Motor neuron (in vitro differentiated cells): ENCODE results near the gene ACOT8. TPM values are rescaled to one million over a fixed set of nuclear protein-coding genes. Genes with fewer than 3 reads are reported as not detected.

Experiments used
- ATAC-seq, 8 experiments: fragments of 200-7000 bp; cut with Tn5 transposase; replicated peaks in 6 of 8; 2 replicates each; pipeline ENCODE4 v1.8.0; 2021; ENCODE audit warnings: mild to moderate bottlenecking in 8 of 8, moderate library complexity in 8 of 8
- H3K27ac ChIP-seq, 2 donors: fragments of 250-450 bp; sonication (Bioruptor Pico); 2 replicates each; pipeline ENCODE4 v1.9.0; 2021; ENCODE audit warnings: antibody characterized with exemption in 2 of 2, mild to moderate bottlenecking in 2 of 2, moderate library complexity in 1 of 2
- H3K4me1 ChIP-seq, 2 donors: fragments of 250-450 bp; sonication (Bioruptor Pico); replicated peaks in 1 of 2; 2 replicates each; pipeline ENCODE4 v1.6.1; 2021; ENCODE audit warnings: antibody characterized with exemption in 2 of 2, mild to moderate bottlenecking in 2 of 2, moderate library complexity in 1 of 2
- H3K4me3 ChIP-seq, 5 donors: fragments of 250-450 bp; sonication (Bioruptor Pico); 2 replicates each; pipeline ENCODE4 v1.9.0; 2021; ENCODE audit warnings: antibody characterized with exemption in 5 of 5, mild to moderate bottlenecking in 5 of 5, moderate library complexity in 4 of 5
- WGBS, 10 experiments: fragments of 450-650 bp; shearing (Covaris generic); methylation state at CpG; one replicate each; pipeline ENCODE4 v1.0.0; 2022; 5-methylcytosine and 5-hydroxymethylcytosine counted together
- in situ Hi-C, 9 experiments: fragments of 400-800 bp; cut with MboI; loops; one replicate each; pipeline ENCODE4 v1.15.0; 2021; ENCODE audit warnings: low sequenced_read_pairs in 9 of 9, low pct_unique_long_range_greater_than_20kb in 2 of 9; ENCODE audit not compliant: unreplicated experiment in 9 of 9
- total RNA-seq, 8 experiments: library from RNA; unstranded; fragments of 300-600 nt; gene quantifications; 2 replicates each; pipeline versions ENCODE4 v1.2.3 to v1.2.4, GENCODE V29; 2022

ACOT8 gene
- total RNA-seq, 8 experiments from 2014 or later: 25.8 to 46.6 (median 29.6) TPM

GRCh38 chr20:45827030-45827652, 30.1 kb downstream of the ACOT8 start, which contains the start of gene TNNC2:
TSS of gene TNNC2 (minus strand) at chr20:45827312. CDS start at chr20:45827248, 64 bp downstream.
- no peaks in the 10 kb centered on the region for H3K4me1 ChIP-seq
- ATAC-seq: no peak
- H3K27ac ChIP-seq: no peak within 1 kb of the TSS
- 50 to 100% (median 81%) methylated on average over 1 to 3 of the region's 8 CpGs; no CpG with 5 or more reads in 6 of the 10 experiments for WGBS, 10 experiments
- in situ Hi-C loops: no loop called here
- no peak within 1 kb of the TSS for H3K4me3 ChIP-seq

GRCh38 chr20:45826381-45827019, 30.7 kb downstream of the ACOT8 start:
- Histone ChIP-seq H3K4me1 (no peaks in the 10 kb centered on the region), H3K4me3 (no peak overlapping the region), H3K27ac (no peak overlapping the region)
- in situ Hi-C loops: no loop called here
- ATAC-seq: peak in 7 of 8 experiments; percentile 9 to 71 (median 35)
- WGBS, 10 experiments: 10 to 63% (median 34%) methylated on average over 2 to 4 of the region's 6 CpGs; no CpG with 5 or more reads in 4 of the 10 experiments

GRCh38 chr20:45823949-45824835, 33.0 kb downstream of the ACOT8 start:
- WGBS, 10 experiments: 7 to 71% (median 34%) methylated on average over 3 to 21 of the region's 57 CpGs; no CpG with 5 or more reads in 1 of the 10 experiments
- in situ Hi-C loops: no loop called here

GRCh38 chr20:45822857-45823256, 34.3 kb downstream of the ACOT8 start:
- WGBS, 10 experiments: 40 to 86% (median 67%) methylated on average over 1 to 10 of the region's 24 CpGs; no CpG with 5 or more reads in 4 of the 10 experiments
- Histone ChIP-seq H3K4me1 (no peaks in the 10 kb centered on the region), H3K4me3 (no peak overlapping the region), H3K27ac (no peak overlapping the region)
- in situ Hi-C loops: no loop called here
- ATAC-seq: peak in 6 of 8 experiments; percentile 21 to 74 (median 58)

More at GRCh38 chr20:45823949-45824835, 33.0 kb downstream of the ACOT8 start:
- no peak overlapping the region for H3K4me3 ChIP-seq
- H3K4me1 ChIP-seq: no peaks in the 10 kb centered on the region
- peak in 7 of 8 experiments; percentile 8 to 65 (median 16) for ATAC-seq
- no peak overlapping the region for H3K27ac ChIP-seq

- no peak for ATAC-seq
- no peak overlapping the region for H3K4me3 ChIP-seq
- no peak overlapping the region for H3K27ac ChIP-seq
- no peaks in the 10 kb centered on the region for H3K4me1 ChIP-seq
- WGBS, 10 experiments: 20 to 100% (median 80%) methylated on average over 1 to 2 of the region's 2 CpGs; no CpG with 5 or more reads in 3 of the 10 experiments
- in situ Hi-C loops: no loop called here
Measured at GRCh38 chr20:45821947-45822346, 35.2 kb downstream of the ACOT8 start.

- Histone ChIP-seq H3K27ac (no peak overlapping the region), H3K4me3 (no peak overlapping the region), H3K4me1 (no peaks in the 10 kb centered on the region)
- in situ Hi-C loops: no loop called here
- ATAC-seq: peak in 1 of 8 experiments; percentile 27
- WGBS, 10 experiments: 81 to 100% (median 90%) methylated on average over 1 to 4 of the region's 4 CpGs; no CpG with 5 or more reads in 4 of the 10 experiments
Measured at GRCh38 chr20:45819466-45819865, 37.7 kb downstream of the ACOT8 start.

GRCh38 chr20:45818239-45818638, 39.0 kb downstream of the ACOT8 start:
- no peak for ATAC-seq
- 60 to 100% (median 100%) methylated on average over 1 to 3 of the region's 3 CpGs; no CpG with 5 or more reads in 3 of the 10 experiments for WGBS, 10 experiments
- peaks cover 0 to 2% of the 10 kb centered on the region in 2 donors for H3K4me1 ChIP-seq
- no peak overlapping the region for H3K4me3 ChIP-seq
- in situ Hi-C loops: no loop called here
- no peak overlapping the region for H3K27ac ChIP-seq

- WGBS, 10 experiments: 16 to 89% (median 51%) methylated on average over 1 to 5 of the region's 9 CpGs; no CpG with 5 or more reads in 3 of the 10 experiments
- in situ Hi-C loops: no loop called here
- no peak overlapping the region for H3K27ac ChIP-seq
Measured at GRCh38 chr20:45817376-45818194, 39.6 kb downstream of the ACOT8 start.

GRCh38 chr20:45816951-45817350, 40.2 kb downstream of the ACOT8 start:
- ATAC-seq: no peak
- 83 to 100% (median 100%) methylated on average over 1 to 2 of the region's 3 CpGs; no CpG with 5 or more reads in 3 of the 10 experiments for WGBS, 10 experiments
- peaks cover 0 to 2% of the 10 kb centered on the region in 2 donors for H3K4me1 ChIP-seq
- H3K4me3 ChIP-seq: no peak overlapping the region
- H3K27ac ChIP-seq: no peak overlapping the region
- in situ Hi-C loops: no loop called here

More at GRCh38 chr20:45817376-45818194, 39.6 kb downstream of the ACOT8 start:
- Histone ChIP-seq H3K4me1 (peaks cover 0 to 2% of the 10 kb centered on the region in 2 donors), H3K4me3 (no peak overlapping the region)
- peak in 2 of 8 experiments; percentile 24 to 25 for ATAC-seq

- Histone ChIP-seq H3K4me3 (no peak overlapping the region), H3K4me1 (peaks cover 0 to 6% of the 10 kb centered on the region in 2 donors), H3K27ac (no peak overlapping the region)
- in situ Hi-C loops: no loop called here
- ATAC-seq: no peak
- 80 to 100% (median 100%) methylated on average over 1 of the region's 3 CpGs; no CpG with 5 or more reads in 3 of the 10 experiments for WGBS, 10 experiments
Measured at GRCh38 chr20:45814314-45814713, 42.9 kb downstream of the ACOT8 start.

GRCh38 chr20:45813489-45813888, 43.7 kb downstream of the ACOT8 start:
- Histone ChIP-seq H3K4me3 (peak overlapping the region in 1 of 5 donors; percentile 62), H3K4me1 (peaks cover 0 to 6% of the 10 kb centered on the region in 2 donors), H3K27ac (no peak overlapping the region)
- WGBS, 10 experiments: 20 to 65% (median 52%) methylated on average over 2 to 6 of the region's 7 CpGs; no CpG with 5 or more reads in 5 of the 10 experiments
- in situ Hi-C loops: no loop called here
- ATAC-seq: no peak

- Histone ChIP-seq H3K4me1 (peaks cover 0 to 6% of the 10 kb centered on the region in 2 donors), H3K27ac (peak overlapping the region in 1 of 2 donors; percentile 50), H3K4me3 (peak overlapping the region in 4 of 5 donors; percentile 30 to 62 (median 44))
- WGBS, 10 experiments: 0% methylated on average over 2 to 4 of the region's 11 CpGs; no CpG with 5 or more reads in 8 of the 10 experiments
- no peak for ATAC-seq
- in situ Hi-C loops: no loop called here
Measured at GRCh38 chr20:45813006-45813340, 44.2 kb downstream of the ACOT8 start.
